Astrocyte (in vitro differentiated cells and primary cell): ENCODE data around the gene TRPM2. TPM values are rescaled to one million over a fixed set of nuclear protein-coding genes. Genes with fewer than 3 reads are reported as not detected.

Experiments
- DNase-seq: peaks from one replicate; pipeline ENCODE4 v3.0.0-alpha.2; 2010; ENCODE audit warnings: low read depth
- FAIRE-seq: peaks from 2 replicates; lab custom pipeline; 2011; peaks lifted over from hg19 to GRCh38; lab: Jason Lieb, UNC
- H2AFZ ChIP-seq: 2 replicates; pipeline ENCODE4 v1.6.0; 2012; ENCODE audit warnings: low read depth, low read length, inconsistent platforms
- H3K27ac ChIP-seq: 2 replicates; pipeline ENCODE4 v1.5.1; 2011; ENCODE audit warnings: low read depth, low read length, inconsistent platforms
- H3K27me3 ChIP-seq: 2 replicates; pipeline ENCODE4 v1.6.0; 2011; ENCODE audit warnings: low read length, inconsistent platforms; ENCODE audit not compliant: insufficient read depth
- H3K36me3 ChIP-seq: 2 replicates; pipeline ENCODE4 v1.5.1; 2011; ENCODE audit warnings: low read length, inconsistent platforms; ENCODE audit not compliant: insufficient read depth
- H3K4me1 ChIP-seq: 2 replicates; pipeline ENCODE4 v1.5.1; 2011; ENCODE audit warnings: low read length, inconsistent platforms; ENCODE audit not compliant: insufficient read depth
- H3K4me2 ChIP-seq: 2 replicates; pipeline ENCODE4 v1.6.0; 2012; ENCODE audit warnings: low read length, inconsistent platforms
- H3K4me3 ChIP-seq: 2 replicates; pipeline ENCODE4 v1.5.1; 2011; ENCODE audit warnings: low read depth, mild to moderate bottlenecking, low read length, inconsistent platforms; ENCODE audit not compliant: insufficient read depth
- H3K79me2 ChIP-seq: 2 replicates; pipeline ENCODE4 v1.6.0; 2012; ENCODE audit warnings: mild to moderate bottlenecking, low read length, inconsistent platforms; ENCODE audit not compliant: insufficient read depth
- H3K9ac ChIP-seq: 2 replicates; pipeline ENCODE4 v1.6.0; 2012; ENCODE audit warnings: mild to moderate bottlenecking, low read length, inconsistent platforms
- H3K9me3 ChIP-seq: 2 replicates; pipeline ENCODE4 v1.5.1; 2012; ENCODE audit warnings: low read depth, mild to moderate bottlenecking, low read length, inconsistent platforms; ENCODE audit not compliant: insufficient read depth
- H4K20me1 ChIP-seq: 2 replicates; pipeline ENCODE4 v1.6.0; 2012; ENCODE audit warnings: low read length, inconsistent platforms; ENCODE audit not compliant: insufficient read depth
- H3K27ac Mint-ChIP-seq: one replicate; pipeline ENCODE4 v1.8.0; 2021; ENCODE audit warnings: mild to moderate bottlenecking, mixed read lengths; ENCODE audit not compliant: unreplicated experiment
- H3K27me3 Mint-ChIP-seq: one replicate; pipeline ENCODE4 v1.8.0; 2021; ENCODE audit warnings: low read depth, mixed read lengths; ENCODE audit not compliant: unreplicated experiment
- H3K36me3 Mint-ChIP-seq: one replicate; pipeline ENCODE4 v1.8.0; 2021; ENCODE audit warnings: low read depth, mixed read lengths; ENCODE audit not compliant: unreplicated experiment
- H3K4me1 Mint-ChIP-seq: one replicate; pipeline ENCODE4 v1.8.0; 2021; ENCODE audit warnings: low read depth, mixed read lengths; ENCODE audit not compliant: unreplicated experiment
- H3K4me3 Mint-ChIP-seq: one replicate; pipeline ENCODE4 v1.8.0; 2021; ENCODE audit warnings: mild to moderate bottlenecking, moderate library complexity, mixed read lengths; ENCODE audit not compliant: unreplicated experiment
- H3K9me3 Mint-ChIP-seq: one replicate; pipeline ENCODE4 v1.8.0; 2021; ENCODE audit warnings: mild to moderate bottlenecking, mixed read lengths; ENCODE audit not compliant: unreplicated experiment
- EZH2 ChIP-seq: IDR thresholded peaks from 2 replicates; pipeline ENCODE4 v1.6.1; 2012; ENCODE audit warnings: mild to moderate bottlenecking, low read length, inconsistent platforms; ENCODE audit not compliant: insufficient read depth
- total RNA-seq: library from RNA; stranded (reverse); gene quantifications from 2 replicates; pipeline ENCODE4 v1.2.1, GENCODE V29; 2021
- TF ChIP-seq, protein P1 (sequence below): IDR thresholded peaks from 2 replicates; pipeline ENCODE4 v1.5.1; 2011; ENCODE audit warnings: low read depth, mild to moderate bottlenecking, inconsistent platforms, low read length, moderate library complexity; ENCODE audit not compliant: insufficient read depth

The TRPM2 gene
- total RNA-seq, 1 donor from 2014 or later = 0.79 TPM

DNA sequence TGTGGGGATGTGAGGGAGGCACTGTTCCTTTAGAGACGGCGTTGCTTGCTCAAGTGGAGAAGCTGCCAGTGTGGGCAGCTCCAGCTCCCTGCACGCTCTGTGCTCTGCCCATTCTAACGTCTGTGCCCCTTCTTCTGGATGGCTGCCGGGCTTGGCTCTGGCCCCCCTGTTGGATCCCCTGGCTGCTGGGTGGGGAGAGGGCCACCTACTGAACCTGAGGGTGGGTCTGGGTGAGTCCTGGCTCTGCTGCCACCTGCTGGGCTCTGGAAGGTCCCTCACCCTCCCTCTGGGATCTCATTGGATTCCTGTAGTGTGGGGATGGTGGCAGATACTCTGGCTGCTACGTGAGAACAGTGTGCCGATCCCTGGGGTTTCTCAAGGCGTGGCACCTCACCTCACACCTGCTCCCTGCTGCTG is 48.5 kb upstream of the TRPM2 start:
- no peak overlapping the region for H3K27ac ChIP-seq
- H3K36me3 ChIP-seq = no peaks in the 10 kb centered on the region
- H3K4me1 ChIP-seq = peaks cover 10% of the 10 kb centered on the region
- H3K4me3 Mint-ChIP-seq = no peak overlapping the region
- H4K20me1 ChIP-seq = peaks cover 72% of the 10 kb centered on the region
- peaks cover 3% of the 10 kb centered on the region for H3K36me3 Mint-ChIP-seq
- peaks cover 16% of the 10 kb centered on the region for H3K4me1 Mint-ChIP-seq
- no peaks in the 10 kb centered on the region for H3K9me3 Mint-ChIP-seq
- H3K9me3 ChIP-seq = no peaks in the 10 kb centered on the region
- no peak overlapping the region for H3K4me3 ChIP-seq
- DNase-seq = peak; percentile 12
- no peak for FAIRE-seq
- no peak overlapping the region for H3K27ac Mint-ChIP-seq
- no peaks in the 10 kb centered on the region for H3K27me3 Mint-ChIP-seq
- no peaks in the 10 kb centered on the region for H3K27me3 ChIP-seq
- peaks cover 44% of the 10 kb centered on the region for H3K79me2 ChIP-seq
- H3K9ac ChIP-seq = peak overlapping the region; percentile 30
- TF ChIP-seq EZH2 = no peak
- TF ChIP-seq, protein P1, sequence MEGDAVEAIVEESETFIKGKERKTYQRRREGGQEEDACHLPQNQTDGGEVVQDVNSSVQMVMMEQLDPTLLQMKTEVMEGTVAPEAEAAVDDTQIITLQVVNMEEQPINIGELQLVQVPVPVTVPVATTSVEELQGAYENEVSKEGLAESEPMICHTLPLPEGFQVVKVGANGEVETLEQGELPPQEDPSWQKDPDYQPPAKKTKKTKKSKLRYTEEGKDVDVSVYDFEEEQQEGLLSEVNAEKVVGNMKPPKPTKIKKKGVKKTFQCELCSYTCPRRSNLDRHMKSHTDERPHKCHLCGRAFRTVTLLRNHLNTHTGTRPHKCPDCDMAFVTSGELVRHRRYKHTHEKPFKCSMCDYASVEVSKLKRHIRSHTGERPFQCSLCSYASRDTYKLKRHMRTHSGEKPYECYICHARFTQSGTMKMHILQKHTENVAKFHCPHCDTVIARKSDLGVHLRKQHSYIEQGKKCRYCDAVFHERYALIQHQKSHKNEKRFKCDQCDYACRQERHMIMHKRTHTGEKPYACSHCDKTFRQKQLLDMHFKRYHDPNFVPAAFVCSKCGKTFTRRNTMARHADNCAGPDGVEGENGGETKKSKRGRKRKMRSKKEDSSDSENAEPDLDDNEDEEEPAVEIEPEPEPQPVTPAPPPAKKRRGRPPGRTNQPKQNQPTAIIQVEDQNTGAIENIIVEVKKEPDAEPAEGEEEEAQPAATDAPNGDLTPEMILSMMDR = peak; percentile 41
- H3K4me2 ChIP-seq = no peak overlapping the region
- H2AFZ ChIP-seq = no peak overlapping the region

DNA sequence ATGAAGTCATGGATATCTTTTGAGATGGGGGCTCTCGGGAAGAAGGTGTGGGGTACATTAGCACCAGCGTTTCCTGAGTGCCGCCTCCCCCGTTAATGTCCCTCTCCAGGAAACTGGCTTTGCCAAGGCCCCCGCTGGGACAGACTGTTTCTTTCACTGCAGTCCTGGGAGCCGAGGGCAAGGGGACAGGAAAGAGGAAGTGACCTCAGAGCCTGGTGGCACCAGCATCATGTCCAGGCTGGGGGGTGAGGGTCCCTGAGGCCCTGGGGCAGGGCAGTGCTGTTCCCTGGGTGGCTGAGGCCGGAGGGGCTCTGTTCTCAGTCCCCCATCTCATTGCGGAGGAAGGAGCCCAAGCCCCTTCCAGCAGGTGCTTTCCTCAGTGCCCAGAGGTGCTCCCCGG is 47.7 kb upstream of the TRPM2 start:
- H3K36me3 Mint-ChIP-seq = peaks cover 3% of the 10 kb centered on the region
- no peaks in the 10 kb centered on the region for H3K27me3 Mint-ChIP-seq
- H3K27ac Mint-ChIP-seq = no peak overlapping the region
- H3K36me3 ChIP-seq = no peaks in the 10 kb centered on the region
- no peak overlapping the region for H2AFZ ChIP-seq
- DNase-seq = no peak
- H3K9ac ChIP-seq = no peak overlapping the region
- H3K27me3 ChIP-seq = no peaks in the 10 kb centered on the region
- TF ChIP-seq, protein P1 = no peak
- no peak for TF ChIP-seq EZH2
- H3K4me3 Mint-ChIP-seq = no peak overlapping the region
- no peaks in the 10 kb centered on the region for H3K9me3 ChIP-seq
- H3K4me1 ChIP-seq = peaks cover 8% of the 10 kb centered on the region
- H3K9me3 Mint-ChIP-seq = no peaks in the 10 kb centered on the region
- no peak overlapping the region for H3K27ac ChIP-seq
- H3K4me3 ChIP-seq = no peak overlapping the region
- peaks cover 72% of the 10 kb centered on the region for H4K20me1 ChIP-seq
- no peak overlapping the region for H3K4me2 ChIP-seq
- H3K4me1 Mint-ChIP-seq = peaks cover 16% of the 10 kb centered on the region
- H3K79me2 ChIP-seq = peaks cover 39% of the 10 kb centered on the region
- no peak for FAIRE-seq

- Histone ChIP-seq H3K79me2 (peaks cover 25% of the 10 kb centered on the region), H2AFZ (no peak overlapping the region), H3K27me3 (no peaks in the 10 kb centered on the region), H3K9ac (no peak overlapping the region), H3K36me3 (peaks cover 5% of the 10 kb centered on the region), H3K4me2 (no peak overlapping the region), H3K4me1 (peaks cover 3% of the 10 kb centered on the region), H3K27ac (no peak overlapping the region), H4K20me1 (peaks cover 64% of the 10 kb centered on the region), H3K9me3 (no peaks in the 10 kb centered on the region), H3K4me3 (no peak overlapping the region)
- H3K27me3 Mint-ChIP-seq = no peaks in the 10 kb centered on the region
- no peak for TF ChIP-seq EZH2
- TF ChIP-seq, protein P1 = no peak
- H3K27ac Mint-ChIP-seq = no peak overlapping the region
- H3K4me1 Mint-ChIP-seq = peaks cover 16% of the 10 kb centered on the region
- H3K9me3 Mint-ChIP-seq = no peaks in the 10 kb centered on the region
- FAIRE-seq = no peak
- H3K36me3 Mint-ChIP-seq = peaks cover 3% of the 10 kb centered on the region
- H3K4me3 Mint-ChIP-seq = no peak overlapping the region
- DNase-seq = peak; percentile 38
Measured at GRCh38 chr21:44306936-44307704, 46.3 kb upstream of the TRPM2 start.
